HCT116 (cell line): ENCODE results near the gene DVL1. TPM values are rescaled to one million over a fixed set of nuclear protein-coding genes. Genes with fewer than 3 reads are reported as not detected.

Experiments used
- ATAC-seq: fragments of 200-7000 bp; cut with Tn5 transposase; 2 replicates; pipeline ENCODE4 v1.9.1; 2020; ENCODE audit warnings: mild to moderate bottlenecking, moderate library complexity
- BruUV-seq: library from RNA; stranded (reverse); fragments of 400-500 nt; replicated peaks from 2 replicates; lab custom pipeline; 2021; lab: Mats Ljungman, UMichigan
- CTCF ChIA-PET: fragments of 300-600 bp; sonication (Branson Sonifier 250); formaldehyde crosslinking; loops from one replicate; lab custom pipeline; 2021; ENCODE audit warnings: antibody characterized with exemption; lab: Charles Lee
- POLR2A ChIA-PET: fragments of 300-600, 350-600 bp; sonication (Branson Sonifier 250); formaldehyde crosslinking; loops from one replicate; lab custom pipeline; 2021; ENCODE audit warnings: antibody characterized with exemption; lab: Charles Lee
- RAD21 ChIA-PET, 2 experiments: fragments of 300-600 bp; sonication (Branson Sonifier 250); formaldehyde crosslinking; loops; one replicate each; lab custom pipeline; 2023; ENCODE audit warnings: low total read pairs in 2 of 2; ENCODE audit not compliant: uncharacterized antibody in 2 of 2, unreplicated experiment in 2 of 2, low non-redundant PET in 1 of 2; lab: Charles Lee
- DNase-seq: peaks from one replicate; pipeline ENCODE4 v3.0.0-alpha.2; 2010; ENCODE audit warnings: low read depth, low spot score
- H2AFZ ChIP-seq: fragments of 200-600 bp; shearing (Covaris generic), sonication (generic); 2 replicates; pipeline ENCODE4 v1.6.1; 2017; ENCODE audit warnings: low read depth, mixed run types, mixed read lengths, antibody characterized with exemption, low read length; ENCODE audit not compliant: poor library complexity, severe bottlenecking
- H3K27ac ChIP-seq: 2 replicates; pipeline ENCODE4 v1.5.1; 2012; ENCODE audit warnings: low read depth, low read length
- H3K27me3 ChIP-seq: fragments of 200-600 bp; sonication (generic); 2 replicates; pipeline ENCODE4 v1.6.1; 2016; ENCODE audit warnings: mixed run types, low read length, mixed read lengths; ENCODE audit not compliant: insufficient read depth
- H3K36me3 ChIP-seq, 2 experiments: fragments of 200-500 bp in 1 of 2; fragments of 200-600 bp in 1 of 2; sonication (Bioruptor generic) in 1 of 2; sonication (generic) in 1 of 2; 2 replicates each; pipeline versions ENCODE4 v1.5.1 to v1.6.1; 2014 to 2016; ENCODE audit warnings: low read length in 2 of 2, inconsistent platforms in 1 of 2, mixed read lengths in 1 of 2, mixed run types in 1 of 2; ENCODE audit not compliant: insufficient read depth in 2 of 2, control insufficient read depth in 1 of 2
- H3K4me1 ChIP-seq, 2 experiments: fragments of 200-600 bp in 1 of 2; sonication (generic) in 1 of 2; 2 replicates each; pipeline versions ENCODE4 v1.5.1 to v1.6.1; 2012 to 2017; ENCODE audit warnings: low read length in 2 of 2, inconsistent platforms in 1 of 2, mild to moderate bottlenecking in 1 of 2, mixed read lengths in 1 of 2, mixed run types in 1 of 2, moderate library complexity in 1 of 2; ENCODE audit not compliant: insufficient read depth in 2 of 2, control insufficient read depth in 1 of 2
- H3K4me2 ChIP-seq: fragments of 200-600 bp; sonication (generic); 2 replicates; pipeline ENCODE4 v1.6.1; 2017; ENCODE audit warnings: mixed run types, low read length, mixed read lengths
- H3K4me3 ChIP-seq, 2 experiments: fragments of 200-600 bp in 1 of 2; sonication (generic) in 1 of 2; replicated peaks in 1 of 2; 2 replicates each; pipeline ENCODE4 v1.5.1; 2011 to 2016; ENCODE audit warnings: low read length in 2 of 2, control low read depth in 1 of 2, low read depth in 1 of 2, mild to moderate bottlenecking in 1 of 2, mixed read lengths in 1 of 2, mixed run types in 1 of 2
- H3K79me2 ChIP-seq: fragments of 200-600 bp; sonication (generic); 2 replicates; pipeline ENCODE4 v1.6.1; 2017; ENCODE audit warnings: mild to moderate bottlenecking, mixed run types, low read length, moderate library complexity, mixed read lengths; ENCODE audit not compliant: insufficient read depth
- H3K9ac ChIP-seq: fragments of 200-600 bp; sonication (generic); 2 replicates; pipeline ENCODE4 v1.6.1; 2016; ENCODE audit warnings: low read length, mixed read lengths
- H3K9me2 ChIP-seq: fragments of 200-600 bp; sonication (generic), shearing (Covaris generic); 2 replicates; pipeline ENCODE4 v1.6.1; 2017; ENCODE audit warnings: mixed run types, mild to moderate bottlenecking, moderate library complexity; ENCODE audit not compliant: insufficient read depth
- H3K9me3 ChIP-seq, 2 experiments: fragments of 200-500 bp in 1 of 2; fragments of 200-600 bp in 1 of 2; sonication (Bioruptor generic) in 1 of 2; sonication (generic) in 1 of 2; 2 replicates each; pipeline ENCODE4 v1.6.1; 2014 to 2017; ENCODE audit warnings: low read length in 2 of 2, mixed read lengths in 2 of 2, inconsistent platforms in 1 of 2, low read depth in 1 of 2, mild to moderate bottlenecking in 1 of 2, mixed run types in 1 of 2, moderate library complexity in 1 of 2; ENCODE audit not compliant: control insufficient read depth in 1 of 2, insufficient read depth in 1 of 2
- H4K20me1 ChIP-seq: fragments of 200-600 bp; sonication (generic), shearing (Covaris generic); 2 replicates; pipeline ENCODE4 v1.6.1; 2017; ENCODE audit warnings: mixed run types, mild to moderate bottlenecking, moderate library complexity; ENCODE audit not compliant: insufficient read depth
- CBX3 ChIP-seq: IDR thresholded peaks from 2 replicates; pipeline ENCODE4 v1.6.1; 2012; ENCODE audit warnings: low read depth
- CEBPB ChIP-seq: IDR thresholded peaks from 2 replicates; pipeline ENCODE4 v1.6.1; 2012; ENCODE audit warnings: low read depth
- EGR1 ChIP-seq: IDR thresholded peaks from 2 replicates; pipeline ENCODE4 v1.6.1; 2012; ENCODE audit warnings: low read depth
- ELF1 ChIP-seq: IDR thresholded peaks from 2 replicates; pipeline ENCODE4 v1.6.1; 2012; ENCODE audit warnings: low read depth, borderline replicate concordance
- FOSL1 ChIP-seq: IDR thresholded peaks from 2 replicates; pipeline ENCODE4 v1.6.1; 2012; ENCODE audit warnings: low read depth
- JUND ChIP-seq: IDR thresholded peaks from 2 replicates; pipeline ENCODE4 v1.6.1; 2012
- RAD21 ChIP-seq: IDR thresholded peaks from 2 replicates; pipeline ENCODE4 v1.6.1; 2012; ENCODE audit warnings: low read depth, mild to moderate bottlenecking
- SIN3A ChIP-seq: IDR thresholded peaks from 2 replicates; pipeline ENCODE4 v1.6.1; 2012; ENCODE audit warnings: low read depth
- SRF ChIP-seq: IDR thresholded peaks from 2 replicates; pipeline ENCODE4 v1.6.1; 2012; ENCODE audit warnings: low read depth
- intact Hi-C: fragments of 100-400 bp; cut with micrococcal nuclease; formaldehyde crosslinking; loops from 2 replicates; pipeline ENCODE4 v1.10.0; 2022
- total RNA-seq: library from RNA; stranded (reverse); gene quantifications from one replicate; pipeline ENCODE4 v1.2.1, GENCODE V29; 2021; ENCODE audit not compliant: unreplicated experiment
- TF ChIP-seq, protein P1 (sequence below): IDR thresholded peaks from 2 replicates; pipeline ENCODE4 v1.6.1; 2012
- TF ChIP-seq, protein P2 (sequence below), 3 experiments: fragments of 200-600 bp in 1 of 3; sonication (generic) in 1 of 3; IDR thresholded peaks in 2 of 3; conservative IDR thresholded peaks in 1 of 3; 2 replicates each; pipeline ENCODE4 v1.5.1; 2012 to 2017; ENCODE audit warnings: low read depth in 2 of 3, low read length in 2 of 3, antibody characterized with exemption in 1 of 3, borderline replicate concordance in 1 of 3, control low read depth in 1 of 3, mild to moderate bottlenecking in 1 of 3, mixed read lengths in 1 of 3, mixed run types in 1 of 3, moderate library complexity in 1 of 3; ENCODE audit not compliant: insufficient read depth in 1 of 3
- TF ChIP-seq, protein P3 (sequence below): IDR thresholded peaks from 2 replicates; pipeline ENCODE4 v1.6.1; 2012; ENCODE audit warnings: low read depth

DVL1 gene
- total RNA-seq, 1 experiment from 2014 or later: 160 TPM

DNA sequence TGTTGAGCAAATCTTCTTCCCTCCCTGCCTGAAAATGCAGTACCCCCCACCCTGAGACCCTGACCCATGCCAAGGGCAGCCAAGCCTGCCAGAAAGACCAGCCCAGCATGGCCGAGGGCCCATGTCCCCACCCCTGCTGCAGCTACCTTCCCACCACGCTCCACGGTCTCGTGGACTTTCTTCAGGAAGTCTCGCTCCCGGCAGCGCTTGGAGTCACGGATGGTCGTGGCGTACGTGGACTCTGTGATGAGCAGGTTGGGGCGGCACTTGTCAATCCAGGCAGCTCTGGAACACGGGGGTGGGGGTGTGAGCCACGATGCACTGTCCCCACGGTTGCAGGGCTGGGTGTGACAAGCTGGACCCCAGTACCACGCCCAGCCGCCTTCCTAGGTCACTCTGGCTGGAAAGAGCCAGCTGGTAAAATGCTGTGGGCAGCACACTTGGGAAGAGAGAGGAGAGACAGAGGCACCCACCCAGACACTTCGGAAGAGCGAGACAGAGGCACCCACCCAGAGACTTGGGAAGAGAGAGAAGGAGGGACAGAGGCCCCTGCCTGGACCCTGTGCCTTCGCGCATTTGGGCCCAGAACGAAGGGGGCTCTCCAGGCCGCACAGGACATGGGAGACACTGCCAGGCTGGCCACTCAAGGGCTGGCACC, 34.4 kb downstream of the DVL1 start (continued):
- no peak for TF ChIP-seq JUND

DNA sequence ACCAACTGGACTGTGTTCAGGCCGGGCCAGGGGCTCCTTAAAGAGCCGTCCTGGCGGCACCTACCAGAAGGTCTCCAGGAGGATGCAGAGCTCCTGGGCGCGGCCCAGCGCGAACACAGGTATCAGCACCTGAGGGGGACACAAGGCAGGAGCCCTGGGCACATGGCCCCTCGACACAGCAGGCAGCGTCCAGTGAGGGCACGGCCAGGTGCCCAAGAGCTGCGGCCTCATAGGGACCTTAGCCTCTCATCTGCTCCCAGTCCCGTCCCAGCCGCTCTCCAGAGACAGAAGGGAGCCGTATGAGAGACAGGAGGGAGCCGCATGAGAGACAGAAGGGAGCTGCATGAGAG, 35.0 kb downstream of the DVL1 start:
- no TSS peak for BruUV-seq
- Histone ChIP-seq H3K27me3 (no peaks in the 10 kb centered on the region), H3K4me1 (peaks cover 24 to 47% of the 10 kb centered on the region in 2 experiments), H3K27ac (peak overlapping the region; percentile 14; the same call in 1 of the 2 replicates), H2AFZ (no peak overlapping the region), H3K4me3 (no peak overlapping the region), H3K79me2 (peaks cover 90% of the 10 kb centered on the region), H3K9me2 (no peaks in the 10 kb centered on the region), H3K36me3 (peaks cover 19 to 44% of the 10 kb centered on the region in 2 experiments), H3K4me2 (no peak overlapping the region), H4K20me1 (peaks cover 9% of the 10 kb centered on the region; the same call in 1 of the 2 replicates), H3K9ac (no peak overlapping the region), H3K9me3 (no peaks in the 10 kb centered on the region)
- DNase-seq: no peak
- ATAC-seq: no peak
- CTCF ChIA-PET: no interaction called here
- POLR2A ChIA-PET: no interaction called here
- TF ChIP-seq JUND (no peak), ELF1 (no peak), CEBPB (no peak), EGR1 (no peak), RAD21 (no peak), FOSL1 (no peak), SIN3A (no peak), CBX3 (no peak), SRF (no peak)
- TF ChIP-seq, protein P1, sequence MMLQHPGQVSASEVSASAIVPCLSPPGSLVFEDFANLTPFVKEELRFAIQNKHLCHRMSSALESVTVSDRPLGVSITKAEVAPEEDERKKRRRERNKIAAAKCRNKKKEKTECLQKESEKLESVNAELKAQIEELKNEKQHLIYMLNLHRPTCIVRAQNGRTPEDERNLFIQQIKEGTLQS: no peak
- TF ChIP-seq, protein P2, sequence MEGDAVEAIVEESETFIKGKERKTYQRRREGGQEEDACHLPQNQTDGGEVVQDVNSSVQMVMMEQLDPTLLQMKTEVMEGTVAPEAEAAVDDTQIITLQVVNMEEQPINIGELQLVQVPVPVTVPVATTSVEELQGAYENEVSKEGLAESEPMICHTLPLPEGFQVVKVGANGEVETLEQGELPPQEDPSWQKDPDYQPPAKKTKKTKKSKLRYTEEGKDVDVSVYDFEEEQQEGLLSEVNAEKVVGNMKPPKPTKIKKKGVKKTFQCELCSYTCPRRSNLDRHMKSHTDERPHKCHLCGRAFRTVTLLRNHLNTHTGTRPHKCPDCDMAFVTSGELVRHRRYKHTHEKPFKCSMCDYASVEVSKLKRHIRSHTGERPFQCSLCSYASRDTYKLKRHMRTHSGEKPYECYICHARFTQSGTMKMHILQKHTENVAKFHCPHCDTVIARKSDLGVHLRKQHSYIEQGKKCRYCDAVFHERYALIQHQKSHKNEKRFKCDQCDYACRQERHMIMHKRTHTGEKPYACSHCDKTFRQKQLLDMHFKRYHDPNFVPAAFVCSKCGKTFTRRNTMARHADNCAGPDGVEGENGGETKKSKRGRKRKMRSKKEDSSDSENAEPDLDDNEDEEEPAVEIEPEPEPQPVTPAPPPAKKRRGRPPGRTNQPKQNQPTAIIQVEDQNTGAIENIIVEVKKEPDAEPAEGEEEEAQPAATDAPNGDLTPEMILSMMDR (IDR thresholded peaks at IDR 0.05 in 2 of 3, conservative IDR thresholded peaks at IDR 0.05 in 1 of 3; ENCODE audit: borderline replicate concordance in 1 of 3, insufficient read depth in 1 of 3, low read depth in 2 of 3, low read length in 2 of 3): no peak
- TF ChIP-seq, protein P3, sequence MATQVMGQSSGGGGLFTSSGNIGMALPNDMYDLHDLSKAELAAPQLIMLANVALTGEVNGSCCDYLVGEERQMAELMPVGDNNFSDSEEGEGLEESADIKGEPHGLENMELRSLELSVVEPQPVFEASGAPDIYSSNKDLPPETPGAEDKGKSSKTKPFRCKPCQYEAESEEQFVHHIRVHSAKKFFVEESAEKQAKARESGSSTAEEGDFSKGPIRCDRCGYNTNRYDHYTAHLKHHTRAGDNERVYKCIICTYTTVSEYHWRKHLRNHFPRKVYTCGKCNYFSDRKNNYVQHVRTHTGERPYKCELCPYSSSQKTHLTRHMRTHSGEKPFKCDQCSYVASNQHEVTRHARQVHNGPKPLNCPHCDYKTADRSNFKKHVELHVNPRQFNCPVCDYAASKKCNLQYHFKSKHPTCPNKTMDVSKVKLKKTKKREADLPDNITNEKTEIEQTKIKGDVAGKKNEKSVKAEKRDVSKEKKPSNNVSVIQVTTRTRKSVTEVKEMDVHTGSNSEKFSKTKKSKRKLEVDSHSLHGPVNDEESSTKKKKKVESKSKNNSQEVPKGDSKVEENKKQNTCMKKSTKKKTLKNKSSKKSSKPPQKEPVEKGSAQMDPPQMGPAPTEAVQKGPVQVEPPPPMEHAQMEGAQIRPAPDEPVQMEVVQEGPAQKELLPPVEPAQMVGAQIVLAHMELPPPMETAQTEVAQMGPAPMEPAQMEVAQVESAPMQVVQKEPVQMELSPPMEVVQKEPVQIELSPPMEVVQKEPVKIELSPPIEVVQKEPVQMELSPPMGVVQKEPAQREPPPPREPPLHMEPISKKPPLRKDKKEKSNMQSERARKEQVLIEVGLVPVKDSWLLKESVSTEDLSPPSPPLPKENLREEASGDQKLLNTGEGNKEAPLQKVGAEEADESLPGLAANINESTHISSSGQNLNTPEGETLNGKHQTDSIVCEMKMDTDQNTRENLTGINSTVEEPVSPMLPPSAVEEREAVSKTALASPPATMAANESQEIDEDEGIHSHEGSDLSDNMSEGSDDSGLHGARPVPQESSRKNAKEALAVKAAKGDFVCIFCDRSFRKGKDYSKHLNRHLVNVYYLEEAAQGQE: no peak
- RAD21 ChIA-PET: no interaction called here
- intact Hi-C loops: no loop called here
